ENCODE data around the gene CD69.

GRCh38 chr12:9730011-9730410 is 30.7 kb downstream of the CD69 start:
- TF ChIP-seq POLR2A (IDR thresholded peaks at IDR 0.05) (no peak), CTCF (IDR thresholded peaks at IDR 0.05) (no peak), POLR2AphosphoS5 (IDR thresholded peaks at IDR 0.05) (no peak)
